ENCODE data around the gene TBC1D10B.

DNA sequence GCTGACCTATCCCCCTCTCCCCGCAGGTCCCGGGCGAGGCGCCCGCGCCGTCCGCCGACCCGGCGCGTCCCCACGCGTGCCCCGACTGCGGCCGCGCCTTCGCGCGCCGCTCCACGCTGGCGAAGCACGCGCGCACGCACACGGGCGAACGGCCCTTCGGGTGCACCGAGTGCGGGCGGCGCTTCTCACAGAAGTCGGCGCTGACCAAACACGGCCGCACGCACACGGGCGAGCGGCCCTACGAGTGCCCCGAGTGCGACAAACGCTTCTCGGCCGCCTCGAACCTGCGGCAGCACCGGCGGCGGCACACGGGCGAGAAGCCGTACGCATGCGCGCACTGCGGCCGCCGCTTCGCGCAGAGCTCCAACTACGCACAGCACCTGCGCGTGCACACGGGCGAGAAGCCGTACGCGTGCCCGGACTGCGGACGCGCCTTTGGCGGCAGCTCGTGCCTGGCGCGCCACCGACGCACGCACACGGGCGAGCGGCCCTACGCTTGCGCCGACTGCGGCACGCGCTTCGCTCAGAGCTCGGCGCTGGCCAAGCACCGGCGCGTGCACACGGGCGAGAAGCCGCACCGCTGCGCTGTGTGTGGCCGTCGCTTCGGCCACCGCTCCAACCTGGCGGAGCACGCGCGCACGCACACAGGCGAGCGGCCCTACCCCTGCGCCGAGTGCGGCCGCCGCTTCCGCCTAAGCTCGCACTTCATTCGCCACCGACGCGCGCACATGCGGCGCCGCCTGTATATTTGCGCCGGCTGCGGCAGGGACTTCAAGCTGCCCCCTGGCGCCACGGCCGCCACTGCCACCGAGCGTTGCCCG lies 47.4 kb upstream of the TBC1D10B start:
- TF ChIP-seq, protein P1, sequence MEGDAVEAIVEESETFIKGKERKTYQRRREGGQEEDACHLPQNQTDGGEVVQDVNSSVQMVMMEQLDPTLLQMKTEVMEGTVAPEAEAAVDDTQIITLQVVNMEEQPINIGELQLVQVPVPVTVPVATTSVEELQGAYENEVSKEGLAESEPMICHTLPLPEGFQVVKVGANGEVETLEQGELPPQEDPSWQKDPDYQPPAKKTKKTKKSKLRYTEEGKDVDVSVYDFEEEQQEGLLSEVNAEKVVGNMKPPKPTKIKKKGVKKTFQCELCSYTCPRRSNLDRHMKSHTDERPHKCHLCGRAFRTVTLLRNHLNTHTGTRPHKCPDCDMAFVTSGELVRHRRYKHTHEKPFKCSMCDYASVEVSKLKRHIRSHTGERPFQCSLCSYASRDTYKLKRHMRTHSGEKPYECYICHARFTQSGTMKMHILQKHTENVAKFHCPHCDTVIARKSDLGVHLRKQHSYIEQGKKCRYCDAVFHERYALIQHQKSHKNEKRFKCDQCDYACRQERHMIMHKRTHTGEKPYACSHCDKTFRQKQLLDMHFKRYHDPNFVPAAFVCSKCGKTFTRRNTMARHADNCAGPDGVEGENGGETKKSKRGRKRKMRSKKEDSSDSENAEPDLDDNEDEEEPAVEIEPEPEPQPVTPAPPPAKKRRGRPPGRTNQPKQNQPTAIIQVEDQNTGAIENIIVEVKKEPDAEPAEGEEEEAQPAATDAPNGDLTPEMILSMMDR (IDR thresholded peaks at IDR 0.05), result peak in 4 of 6 experiments; percentile 3 to 33 (median 22)
- peak in 1 of 2 donors; percentile 72 for TF ChIP-seq POLR2A (IDR thresholded peaks at IDR 0.05)
